HepG2 (cell line): Measurements from ENCODE around the gene MLF1. TPM values are rescaled to one million over a fixed set of nuclear protein-coding genes. Genes with fewer than 3 reads are reported as not detected.
A peak's percentile ranks its signal among the peaks of the same experiment; 100 is the strongest.

Experiments used
- BRD4 ChIP-seq: sonication (generic); formaldehyde crosslinking; IDR thresholded peaks from 2 replicates; pipeline ENCODE4 v1.4.0; 2020; ENCODE audit warnings: missing genetic modification reagents
- CENPT ChIP-seq: sonication (generic); formaldehyde crosslinking; IDR thresholded peaks from 2 replicates; pipeline ENCODE4 v1.8.0; 2022; ENCODE audit warnings: low read depth, mild to moderate bottlenecking, moderate library complexity, missing genetic modification reagents
- IKZF4 ChIP-seq: sonication (generic); formaldehyde crosslinking; IDR thresholded peaks from 2 replicates; pipeline ENCODE4 v1.5.1; 2020; ENCODE audit warnings: borderline replicate concordance, mild to moderate bottlenecking, low read depth, missing genetic modification reagents; ENCODE audit errors: not compliant biosample characterization
- KIAA2018 ChIP-seq: sonication (generic); formaldehyde crosslinking; IDR thresholded peaks from 2 replicates; pipeline ENCODE4 v1.5.0; 2020; ENCODE audit warnings: mild to moderate bottlenecking, missing genetic modification reagents, borderline replicate concordance
- MAFG ChIP-seq: sonication (generic); formaldehyde crosslinking; IDR thresholded peaks from 2 replicates; pipeline ENCODE4 v1.5.1; 2020; ENCODE audit warnings: mild to moderate bottlenecking, missing genetic modification reagents
- MTA1 ChIP-seq: sonication (generic); formaldehyde crosslinking; IDR thresholded peaks from 2 replicates; pipeline ENCODE4 v1.4.0; 2020; ENCODE audit warnings: missing genetic modification reagents, mild to moderate bottlenecking, borderline replicate concordance
- NFKBIZ ChIP-seq: IDR thresholded peaks from 2 replicates; pipeline ENCODE4 v1.6.1; 2018; ENCODE audit warnings: missing genetic modification reagents, missing compliant biosample characterization
- PHF5A ChIP-seq: IDR thresholded peaks from one replicate; pipeline ENCODE4 v1.6.1; 2018; ENCODE audit warnings: low read depth, missing genetic modification reagents; ENCODE audit not compliant: unreplicated experiment
- ZBTB10 ChIP-seq: sonication (generic); formaldehyde crosslinking; IDR thresholded peaks from 2 replicates; pipeline ENCODE4 v1.4.0; 2020; ENCODE audit warnings: missing genetic modification reagents, borderline replicate concordance
- ZNF263 ChIP-seq: sonication (generic); formaldehyde crosslinking; IDR thresholded peaks from 2 replicates; pipeline ENCODE4 v1.4.0; 2020; ENCODE audit warnings: missing genetic modification reagents
- ZNF572 ChIP-seq: sonication (generic); formaldehyde crosslinking; IDR thresholded peaks from 2 replicates; pipeline ENCODE4 v1.5.1; 2020; ENCODE audit warnings: mild to moderate bottlenecking, missing genetic modification reagents
- ZNF652 ChIP-seq: IDR thresholded peaks from 2 replicates; pipeline ENCODE4 v1.6.1; 2016; ENCODE audit warnings: low read depth, borderline replicate concordance
- ZNF879 ChIP-seq: sonication (generic); formaldehyde crosslinking; IDR thresholded peaks from 2 replicates; pipeline ENCODE4 v1.8.1; 2023; ENCODE audit warnings: missing genetic modification reagents
- polyA plus RNA-seq, 8 experiments: library from polyadenylated mRNA; depleted of rRNA in 3 of 8; stranded (reverse) in 7 of 8; unstranded in 1 of 8; fragments of >200 nt; fragmentation: Illumina TruSeq in 4 of 8; extraction: Trizol in 4 of 8; gene quantifications; 2 replicates each; pipeline versions ENCODE4 v1.2.1 to v1.2.3, GENCODE V29; 2011 to 2016; ENCODE audit warnings: low read depth in 4 of 8, missing spikeins in 1 of 8, mixed read lengths in 1 of 8; ENCODE audit not compliant: insufficient read depth in 1 of 8
- total RNA-seq, 5 experiments: library from RNA; depleted of rRNA; stranded (reverse); fragments of >200 nt; fragmentation: Illumina TruSeq; extraction: Trizol; gene quantifications; 2 replicates each; pipeline ENCODE4 v1.2.3, GENCODE V29; 2016; ENCODE audit warnings: low read depth in 1 of 5
- TF ChIP-seq, protein P1 (sequence below), 2 experiments: sonication (generic) in 1 of 2; formaldehyde crosslinking in 1 of 2; IDR thresholded peaks; 2 replicates each; pipeline versions ENCODE4 v1.5.1 to v1.6.1; 2011 to 2020; ENCODE audit warnings: borderline replicate concordance in 1 of 2, low read depth in 1 of 2, low read length in 1 of 2, mild to moderate bottlenecking in 1 of 2, missing genetic modification reagents in 1 of 2, moderate library complexity in 1 of 2

MLF1 gene
- total and polyA plus RNA-seq, 2 of the 13 experiments (the other 11 are each of a cell fraction or from before 2014, with no cell fraction given), result 0.88 to 1.0 TPM

DNA sequence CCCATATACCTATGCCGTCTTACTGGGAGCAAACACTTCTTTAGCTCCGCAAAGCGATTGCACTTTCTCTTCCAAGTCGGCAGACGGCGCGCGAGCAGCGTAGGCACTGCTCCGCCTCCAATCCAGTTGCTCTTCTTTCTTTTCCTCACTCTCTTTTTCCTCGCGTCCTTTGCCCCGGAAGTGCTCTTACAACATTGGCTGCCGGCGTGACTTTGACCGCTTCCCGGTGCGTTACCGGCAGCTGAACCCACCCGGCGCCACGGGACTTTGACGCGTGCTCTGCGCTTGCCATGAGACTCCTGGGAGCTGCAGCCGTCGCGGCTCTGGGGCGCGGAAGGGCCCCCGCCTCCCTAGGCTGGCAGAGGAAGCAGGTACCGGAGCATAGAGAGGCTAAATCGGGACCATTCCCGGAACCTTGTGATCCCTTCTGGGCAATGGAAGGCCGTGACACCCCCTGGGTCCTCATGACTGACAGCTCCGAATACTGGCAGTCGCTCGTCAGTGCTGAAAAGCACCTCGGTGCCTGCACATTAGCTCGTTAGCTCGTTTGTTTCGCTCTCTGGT is 73.4 kb downstream of the MLF1 start, which contains the start of gene GFM1 (continued):
- no peak for TF ChIP-seq KIAA2018 (CRISPR knock-in tag)
- TF ChIP-seq MAFG (CRISPR knock-in tag), result no peak
- TF ChIP-seq PHF5A, result peak; percentile 44
- TF ChIP-seq ZNF652 (CRISPR knock-in tag), result no peak
- no peak for TF ChIP-seq ZBTB10 (CRISPR knock-in tag)
- TF ChIP-seq, protein P1, sequence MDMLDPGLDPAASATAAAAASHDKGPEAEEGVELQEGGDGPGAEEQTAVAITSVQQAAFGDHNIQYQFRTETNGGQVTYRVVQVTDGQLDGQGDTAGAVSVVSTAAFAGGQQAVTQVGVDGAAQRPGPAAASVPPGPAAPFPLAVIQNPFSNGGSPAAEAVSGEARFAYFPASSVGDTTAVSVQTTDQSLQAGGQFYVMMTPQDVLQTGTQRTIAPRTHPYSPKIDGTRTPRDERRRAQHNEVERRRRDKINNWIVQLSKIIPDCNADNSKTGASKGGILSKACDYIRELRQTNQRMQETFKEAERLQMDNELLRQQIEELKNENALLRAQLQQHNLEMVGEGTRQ (IDR thresholded peaks at IDR 0.05; ENCODE audit: low read depth, low read length), result no peak
- TF ChIP-seq, protein P1 (CRISPR knock-in tag; IDR thresholded peaks at IDR 0.05; ENCODE audit: borderline replicate concordance), result no peak
- TF ChIP-seq MTA1 (CRISPR knock-in tag), result peak; percentile 56; the same call in 1 of the 2 replicates
- no peak for TF ChIP-seq CENPT
- peak; percentile 89; the same call in 1 of the 2 replicates for TF ChIP-seq ZNF572
- TF ChIP-seq ZNF263, result peak; percentile 39; the same call in 1 of the 2 replicates
- 0 out of 2 replicates have a peak, but pooled peaks have one; percentile 31 for TF ChIP-seq ZNF879 (CRISPR knock-in tag)
- peak; percentile 43 for TF ChIP-seq IKZF4 (CRISPR knock-in tag)
- no peak; the same call in none of the 2 replicates for TF ChIP-seq BRD4 (CRISPR knock-in tag)
- TF ChIP-seq NFKBIZ (CRISPR knock-in tag), result peak; percentile 70; the same call in 1 of the 2 replicates
